ENCODE data around the gene RITA1.

RITA1 gene

DNA sequence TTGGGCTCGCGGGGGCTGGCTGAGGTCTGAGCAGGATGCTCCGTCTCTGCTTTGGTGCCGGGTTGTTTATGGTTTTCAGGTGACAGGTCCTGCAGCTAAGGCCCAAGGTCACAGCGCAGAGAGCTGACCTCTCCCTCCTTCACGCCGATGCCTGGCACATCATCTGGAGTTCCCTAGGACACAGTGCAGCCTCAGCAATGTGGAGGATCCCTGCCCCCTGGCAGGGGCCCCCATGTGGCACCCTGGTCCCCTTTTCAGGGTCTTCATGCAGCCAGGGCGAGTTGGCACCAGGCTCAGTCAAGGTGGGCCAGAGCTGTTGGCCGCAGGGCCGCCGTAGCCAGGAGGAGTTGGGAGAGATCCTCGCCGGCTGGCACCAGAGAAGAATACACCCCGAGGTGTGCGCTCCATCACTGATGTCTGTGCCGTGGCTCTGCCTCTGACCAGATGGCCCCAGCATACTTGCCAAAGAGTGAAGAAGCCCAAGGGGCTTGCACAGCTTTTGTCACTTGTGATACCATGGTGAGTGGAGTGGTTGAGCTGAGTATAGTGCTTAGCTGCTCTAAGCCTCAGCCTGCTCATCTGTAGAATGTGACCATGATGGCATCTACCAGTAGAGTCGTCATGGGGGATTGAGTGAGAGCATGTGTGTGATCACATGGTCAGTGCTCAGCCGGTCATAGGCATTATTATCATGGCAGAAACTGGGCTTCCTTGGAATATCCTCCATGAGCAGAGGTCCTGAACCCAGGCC is 46.7 kb downstream of the RITA1 start:
- DNase-seq = no peak

DNA sequence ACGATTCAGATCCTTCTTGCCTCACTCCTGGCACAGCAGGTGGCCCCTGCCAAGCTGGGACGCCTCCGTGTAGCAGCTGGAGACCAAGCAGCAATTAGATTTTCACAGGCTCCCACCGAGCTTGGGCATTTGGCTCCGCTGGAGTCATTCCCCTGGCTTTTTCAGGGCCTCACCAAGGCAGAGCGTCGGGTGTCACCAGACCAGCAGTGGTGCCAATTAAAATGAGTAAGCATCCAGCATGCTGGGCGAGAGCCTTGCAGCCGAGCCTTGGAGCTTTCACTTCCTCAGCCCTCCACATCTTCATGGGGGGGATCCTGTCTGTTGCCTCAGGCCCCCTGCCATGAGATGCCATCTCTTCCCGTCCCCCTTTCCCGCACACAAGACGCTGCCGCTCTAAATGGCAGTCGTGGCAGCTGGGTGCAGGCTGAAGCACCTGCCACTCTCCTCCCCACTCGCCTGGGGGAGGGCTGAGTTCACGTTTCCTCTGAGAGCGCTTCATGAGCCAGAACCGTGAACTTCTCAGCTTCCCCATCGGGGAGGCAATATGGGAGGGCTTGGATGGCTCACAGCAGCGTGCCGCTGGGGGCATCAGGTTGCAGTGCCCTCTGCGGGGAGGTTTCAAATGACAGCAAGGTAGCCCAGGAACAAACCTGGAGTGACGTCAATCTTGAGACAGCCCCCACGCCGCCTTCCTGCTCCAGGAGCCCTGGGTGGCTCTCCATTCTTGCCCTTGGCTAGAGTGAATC is 47.5 kb downstream of the RITA1 start:
- DNase-seq = peak; percentile 37

DNA sequence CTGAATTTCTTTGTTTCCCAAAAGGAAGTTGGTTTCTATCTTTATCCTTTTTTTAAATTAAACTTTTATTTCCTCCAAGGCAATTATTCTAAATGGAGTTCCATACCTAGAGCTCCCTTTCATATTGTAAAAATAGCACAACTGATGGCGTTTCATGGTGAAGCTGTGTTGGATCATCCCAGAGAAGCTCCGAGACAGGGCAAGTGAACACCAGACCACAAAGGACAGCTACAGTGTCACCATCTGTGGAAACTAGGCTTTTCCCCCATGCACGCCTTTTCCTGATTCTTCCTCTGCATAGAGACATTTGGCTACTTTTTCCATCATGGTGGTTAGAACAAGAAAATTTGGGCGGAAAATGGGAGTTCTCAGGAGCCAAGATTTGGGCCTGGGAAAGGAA is 48.4 kb downstream of the RITA1 start:
- no peak for DNase-seq

DNA sequence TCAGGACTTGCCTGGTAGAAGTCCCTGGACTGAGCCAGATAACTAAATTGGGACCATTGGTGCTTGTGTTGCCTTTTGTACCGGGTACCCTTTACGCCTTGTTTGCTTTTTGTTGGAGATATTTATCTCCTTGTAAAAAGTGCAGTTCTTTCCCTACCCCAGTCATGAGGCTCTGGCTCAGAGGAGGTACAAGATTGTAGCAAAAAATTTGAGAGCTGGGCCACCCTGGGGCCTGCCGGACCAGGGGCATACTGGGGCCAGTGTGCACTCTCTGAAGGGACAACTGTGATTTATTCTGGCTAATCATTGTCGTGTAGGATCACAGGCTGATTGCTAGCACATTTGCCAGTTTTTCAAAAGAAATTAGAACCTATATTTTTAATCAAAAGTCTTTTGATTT is 49.0 kb downstream of the RITA1 start:
- no peak for DNase-seq

DNA sequence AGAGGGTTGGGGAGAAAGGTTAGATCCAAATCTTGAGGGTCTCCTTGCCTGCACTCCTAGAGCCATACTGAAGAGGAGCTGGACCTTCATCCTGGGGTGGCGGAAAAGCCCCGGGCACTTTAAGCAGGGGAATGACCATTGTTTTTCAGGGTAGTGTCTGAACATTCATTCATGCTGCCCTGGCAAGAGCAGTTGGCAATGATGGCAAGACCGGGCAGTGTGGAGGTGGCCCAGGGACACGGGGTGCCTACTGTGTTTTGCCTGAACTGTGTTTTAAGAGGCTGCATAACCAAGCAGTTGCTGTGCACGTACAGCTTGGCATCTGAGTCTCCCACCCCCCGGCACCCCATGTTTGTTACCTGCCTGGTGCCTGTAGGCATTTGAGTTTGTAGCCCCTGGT is 50.5 kb downstream of the RITA1 start:
- no peak for DNase-seq

DNA sequence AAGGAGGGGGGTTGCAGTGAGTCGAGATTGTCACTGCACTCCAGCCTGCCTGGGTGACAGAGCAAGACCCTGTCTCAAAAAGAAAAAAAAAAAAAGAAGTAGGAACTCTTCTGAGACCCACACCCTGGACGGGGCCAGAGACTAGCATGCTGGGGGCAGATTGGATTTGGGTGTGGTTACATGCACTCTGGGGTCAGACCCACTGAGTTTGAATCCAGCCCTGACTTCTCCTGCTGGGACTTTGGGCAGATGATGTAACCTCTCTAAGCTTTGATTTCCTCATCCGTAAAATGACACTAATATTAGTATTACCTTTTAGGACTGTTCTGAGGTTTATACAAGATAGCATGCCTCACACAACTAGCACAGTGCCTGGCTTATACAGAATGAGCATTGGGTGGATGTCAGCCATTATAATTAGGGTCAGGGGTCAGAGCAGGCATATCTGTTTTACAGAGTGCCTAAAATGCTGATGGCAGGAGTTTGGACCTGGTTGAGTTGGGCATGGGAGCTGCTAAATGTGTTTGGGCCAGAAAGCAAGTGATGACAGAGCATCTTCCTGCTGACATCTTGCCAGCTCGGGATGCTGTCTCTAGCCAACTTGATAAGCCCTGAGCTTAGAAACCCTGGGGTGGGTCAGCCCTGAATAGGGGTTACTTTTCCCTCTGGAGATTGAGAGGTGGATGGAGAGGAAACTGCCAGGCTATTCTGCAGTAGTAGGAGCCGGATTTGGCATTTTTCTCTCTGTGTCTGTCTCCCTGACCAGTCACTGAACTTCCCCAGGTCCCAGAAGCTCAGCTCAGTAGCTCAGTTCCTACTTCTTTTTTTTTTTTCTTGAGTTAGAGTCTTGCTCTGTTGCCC is 51.2 kb downstream of the RITA1 start:
- DNase-seq = no peak

DNA sequence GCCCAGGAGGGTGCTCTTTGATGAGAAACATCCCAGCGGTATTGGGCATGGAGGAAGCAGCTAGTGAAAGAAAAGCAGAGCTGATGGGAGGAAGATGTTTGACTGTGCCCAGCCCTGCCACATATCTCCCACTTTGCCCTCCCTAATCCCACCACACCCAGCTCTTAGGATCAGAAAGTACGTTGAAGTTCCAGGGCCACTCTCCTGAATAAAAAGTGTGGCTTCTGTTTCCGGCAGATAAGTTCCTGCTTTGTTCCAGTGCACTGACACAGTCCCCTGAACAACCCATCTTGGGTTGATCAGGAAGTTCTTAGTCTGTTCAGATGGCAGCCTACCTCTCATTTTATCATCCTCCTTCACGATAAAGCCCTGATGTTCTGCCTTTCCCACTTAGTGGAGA is 52.2 kb downstream of the RITA1 start:
- no peak for DNase-seq

DNA sequence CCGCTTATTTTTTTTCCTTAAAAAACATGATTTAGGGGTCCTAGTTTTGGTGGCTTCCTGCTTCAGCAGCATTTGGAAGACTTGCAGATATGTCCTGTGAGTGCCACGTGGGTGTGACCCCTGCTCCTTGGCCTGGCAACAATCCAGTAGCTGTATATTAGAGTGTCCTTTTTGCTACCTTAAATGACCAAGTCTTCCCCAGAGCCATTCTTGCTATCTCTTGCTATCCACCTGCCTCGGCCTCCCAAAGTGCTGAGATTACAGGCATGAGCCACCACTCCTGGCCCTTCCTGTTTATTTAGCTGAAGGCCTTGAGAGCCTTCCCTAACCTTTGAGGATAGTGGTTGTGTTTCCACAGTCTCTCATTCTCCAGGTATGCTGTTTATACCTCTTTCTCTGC is 52.8 kb downstream of the RITA1 start:
- DNase-seq = no peak

DNA sequence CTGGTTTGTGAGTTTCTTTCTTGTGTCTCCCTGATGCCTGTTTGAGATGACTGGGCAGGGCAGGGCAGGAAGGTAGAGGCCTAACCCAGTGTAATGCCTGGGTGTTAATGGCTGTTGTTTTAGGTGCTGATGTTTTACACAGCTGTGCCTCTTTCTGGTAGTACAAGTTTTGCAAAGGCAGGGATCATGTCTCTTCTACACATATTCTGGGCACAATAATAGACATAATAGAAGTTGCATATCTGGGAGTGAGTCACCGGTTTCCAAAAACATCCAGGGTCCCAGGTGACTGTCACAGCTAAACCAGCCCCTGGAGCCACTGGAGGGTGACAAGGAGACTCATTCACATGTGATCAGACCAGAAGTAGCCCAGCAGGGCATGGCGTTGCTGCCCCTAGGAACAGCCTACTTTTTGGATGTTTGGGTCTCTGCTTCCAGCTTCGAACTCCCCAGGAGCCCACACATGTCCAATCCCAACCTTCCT is 53.8 kb downstream of the RITA1 start:
- DNase-seq = no peak

DNA sequence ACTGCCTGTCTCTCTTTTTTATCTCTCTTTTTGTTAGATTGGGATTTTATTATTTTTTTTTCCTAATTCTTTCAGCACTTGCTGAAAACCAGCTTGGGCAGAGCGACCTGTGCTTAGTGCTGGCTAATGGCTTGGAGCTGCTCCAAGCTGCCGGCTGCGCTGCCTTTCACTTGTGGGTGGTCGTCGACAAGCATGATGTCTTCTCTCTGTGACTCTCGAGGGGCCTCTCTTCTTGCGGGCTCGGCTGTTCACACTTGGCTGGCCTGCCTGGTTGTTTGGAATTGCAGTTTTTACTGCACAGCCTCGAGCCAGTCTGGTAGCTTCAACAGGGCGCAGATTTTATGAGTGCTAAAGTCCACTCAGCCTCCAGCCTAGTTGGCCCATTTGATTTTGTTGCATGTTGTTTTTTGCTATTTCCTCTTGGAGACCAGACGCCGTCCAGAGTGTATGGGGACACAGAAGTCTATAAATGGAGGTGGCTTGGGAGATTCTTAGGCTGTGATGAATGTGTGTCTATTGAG is 54.4 kb downstream of the RITA1 start:
- DNase-seq = no peak

DNA sequence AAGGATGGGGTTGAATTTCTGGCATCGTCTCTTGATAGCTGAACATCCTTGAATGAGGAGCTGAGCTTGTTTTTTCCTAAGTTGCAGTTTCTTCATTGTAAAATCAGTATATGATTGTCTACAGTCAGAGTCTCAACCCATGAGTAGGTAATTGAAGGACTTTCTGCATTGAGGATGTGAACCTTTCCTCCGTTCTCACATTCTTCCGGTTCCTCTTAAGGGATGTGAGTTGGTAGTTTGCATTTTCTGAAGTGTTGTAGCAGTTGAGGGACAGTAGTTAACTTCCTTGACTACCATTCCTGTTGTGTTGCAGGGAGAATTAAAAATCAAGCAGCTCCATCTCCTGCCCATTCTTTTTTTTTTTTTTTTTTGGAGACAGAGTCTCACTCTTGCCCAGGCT is 54.9 kb downstream of the RITA1 start:
- no peak for DNase-seq

DNA sequence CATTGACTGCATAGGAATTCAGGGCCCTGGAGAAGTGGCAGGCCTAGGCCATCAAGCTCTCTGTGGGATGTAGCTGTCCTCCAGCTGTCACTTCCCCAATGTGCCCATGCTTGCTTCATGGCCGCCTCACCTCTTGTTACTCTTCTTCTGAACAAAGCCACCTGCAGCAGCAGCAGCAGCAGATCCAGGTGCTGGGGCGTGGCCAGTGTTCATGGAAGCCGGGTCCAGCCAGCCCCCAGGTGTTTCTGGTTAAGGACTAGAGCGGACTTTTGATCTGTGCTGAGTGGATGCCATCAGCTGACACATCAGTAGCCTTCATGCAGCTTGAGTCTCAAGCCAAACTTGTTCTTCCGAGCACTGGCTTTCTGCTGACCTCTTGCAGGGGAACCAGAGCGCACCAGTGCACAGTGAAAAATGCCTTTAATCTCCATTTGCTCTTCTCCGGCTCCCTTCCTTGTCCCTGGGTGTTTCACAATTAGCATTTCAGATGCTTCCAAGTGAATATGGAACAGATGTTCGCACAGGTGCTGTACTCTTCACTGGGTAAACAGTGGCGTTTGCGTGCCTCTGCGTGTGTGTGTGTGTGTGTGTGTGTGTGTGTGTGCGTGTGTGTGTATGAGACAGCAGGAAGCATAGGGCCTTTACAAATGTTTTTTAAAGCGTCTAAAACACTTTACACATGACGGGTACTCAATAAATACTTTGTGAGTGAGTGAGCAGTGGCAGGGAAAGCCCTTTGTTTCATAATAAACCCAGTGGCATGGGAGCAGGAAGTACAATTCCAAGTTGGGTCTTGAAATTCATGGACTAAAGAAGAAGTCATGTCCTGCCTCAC is 55.9 kb downstream of the RITA1 start:
- no peak for DNase-seq

All from activated effector memory CD4-positive, alpha-beta T cell treated with Interleukin-2 at 50 U/mL for 16 hours (primary cell).